ENCODE results near the gene ANKRD28. TPM values are rescaled to one million over a fixed set of nuclear protein-coding genes. Genes with fewer than 3 reads are reported as not detected.

Gene ANKRD28
- total and polyA plus RNA-seq, 2 of the 4 experiments (the other 2 are of a cell fraction) = 52.6 to 211 TPM

DNA sequence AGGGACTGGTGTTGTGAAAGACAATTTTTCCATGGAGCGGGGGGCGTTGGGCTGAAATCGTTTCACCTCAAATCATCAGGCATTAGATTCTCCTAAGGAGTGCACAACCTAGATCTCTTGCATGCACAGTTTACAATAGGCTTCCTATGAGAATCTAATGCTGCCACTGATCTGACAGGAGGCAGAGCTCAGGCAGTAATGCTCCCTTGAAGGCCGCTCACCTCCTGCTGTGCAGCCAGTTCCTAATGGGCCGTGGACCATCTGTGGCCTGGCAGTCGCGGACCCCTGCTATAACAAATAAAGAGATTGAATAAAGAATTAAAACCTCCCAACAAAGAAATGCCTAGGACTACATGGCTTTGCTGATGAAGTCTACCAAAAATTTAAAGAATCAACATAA lies 25.3 kb upstream of the ANKRD28 start:
- TF ChIP-seq, protein P1, sequence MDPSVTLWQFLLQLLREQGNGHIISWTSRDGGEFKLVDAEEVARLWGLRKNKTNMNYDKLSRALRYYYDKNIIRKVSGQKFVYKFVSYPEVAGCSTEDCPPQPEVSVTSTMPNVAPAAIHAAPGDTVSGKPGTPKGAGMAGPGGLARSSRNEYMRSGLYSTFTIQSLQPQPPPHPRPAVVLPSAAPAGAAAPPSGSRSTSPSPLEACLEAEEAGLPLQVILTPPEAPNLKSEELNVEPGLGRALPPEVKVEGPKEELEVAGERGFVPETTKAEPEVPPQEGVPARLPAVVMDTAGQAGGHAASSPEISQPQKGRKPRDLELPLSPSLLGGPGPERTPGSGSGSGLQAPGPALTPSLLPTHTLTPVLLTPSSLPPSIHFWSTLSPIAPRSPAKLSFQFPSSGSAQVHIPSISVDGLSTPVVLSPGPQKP (IDR thresholded peaks at IDR 0.05; ENCODE audit: borderline replicate concordance, low read depth, low read length) = no peak
- no peak for TF ChIP-seq BHLHE40 (IDR thresholded peaks at IDR 0.05; ENCODE audit: low read depth, low read length)
- TF ChIP-seq RCOR1 (IDR thresholded peaks at IDR 0.05; ENCODE audit: insufficient replicate concordance, low read length) = no peak
- TF ChIP-seq CEBPB (IDR thresholded peaks at IDR 0.05; ENCODE audit: low read depth, low read length) = no peak
- no peak for TF ChIP-seq SMC3 (IDR thresholded peaks at IDR 0.05; ENCODE audit: low read depth, low read length)
- TF ChIP-seq POLR2A (IDR thresholded peaks at IDR 0.05; ENCODE audit: low read depth, low read length) = no peak
- TF ChIP-seq RAD21 (IDR thresholded peaks at IDR 0.05; ENCODE audit: low read length) = no peak
- TF ChIP-seq MAZ (IDR thresholded peaks at IDR 0.05; ENCODE audit: borderline replicate concordance, low read depth, low read length) = no peak
- no peak for TF ChIP-seq NFE2L2 (IDR thresholded peaks at IDR 0.05; ENCODE audit: low read depth, low read length)
- Histone ChIP-seq H2BK5ac (ENCODE audit: low read depth, low read length, poor library complexity, severe bottlenecking) (no peak overlapping the region), H2BK15ac (ENCODE audit: low read depth, low read length) (no peak overlapping the region), H3K18ac (ENCODE audit: low read depth, low read length) (no peak overlapping the region), H2BK120ac (ENCODE audit: low read depth, low read length) (no peak overlapping the region), H2BK20ac (ENCODE audit: low read depth, low read length) (no peak overlapping the region), H3K79me1 (ENCODE audit: low read depth in 1 of 2, low read length in 2 of 2) (peaks cover 15 to 22% of the 10 kb centered on the region in 2 experiments), H4K20me1 (ENCODE audit: insufficient read depth, low read length) (no peaks in the 10 kb centered on the region), H3K9me3 (ENCODE audit: control insufficient read depth, insufficient read depth, low read length) (no peaks in the 10 kb centered on the region), H3K4me3 (ENCODE audit: insufficient read depth, low read depth, low read length) (no peak overlapping the region), H3K56ac (ENCODE audit: extremely low read depth, insufficient read depth, low read length) (no peak overlapping the region), H4K5ac (ENCODE audit: low read depth, low read length) (no peak overlapping the region), H3K14ac (replicated peaks; ENCODE audit: low read depth, low read length) (no peak overlapping the region), H3K36me3 (ENCODE audit: control insufficient read depth, insufficient read depth, low read length) (no peaks in the 10 kb centered on the region), H3K27me3 (ENCODE audit: control insufficient read depth, insufficient read depth, low read length) (no peaks in the 10 kb centered on the region), H2AFZ (replicated peaks; ENCODE audit: low read length, poor library complexity) (no peak overlapping the region), H3K27ac (ENCODE audit: insufficient read depth, low read length) (no peak overlapping the region), H3K23ac (ENCODE audit: low read depth, low read length) (no peak overlapping the region), H3K9ac (ENCODE audit: low read depth, low read length) (no peak overlapping the region), H3K4me1 (ENCODE audit: control insufficient read depth, insufficient read depth, low read length) (no peaks in the 10 kb centered on the region), H3K4ac (ENCODE audit: low read depth, low read length) (no peak overlapping the region), H2AK5ac (ENCODE audit: low read depth, low read length) (no peak overlapping the region), H3K9me1 (ENCODE audit: insufficient read depth, low read length) (no peaks in the 10 kb centered on the region; the same call in 1 of the 2 replicates), H4K91ac (ENCODE audit: insufficient read depth, low read depth, low read length) (no peak overlapping the region), H3K4me2 (ENCODE audit: low read depth, low read length) (no peak overlapping the region), H4K8ac (ENCODE audit: low read depth in 2 of 2, low read length in 2 of 2) (no peak overlapping the region), H2AK9ac (replicated peaks; ENCODE audit: low read depth, low read length, poor library complexity) (no peak overlapping the region)
- DNase-seq = no peak
- CTCF ChIA-PET = interaction anchor here (1.3 kb wide), 1 partner anchor 355 kb away, joined by 3 read pairs; no protein-coding TSS in a partner anchor
- no TSS peak for BruUV-seq (replicated peaks)
- intact Hi-C loops (cut with micrococcal nuclease) = loop anchor here (5.0 kb wide), 1 partner anchor 34 kb away; no protein-coding TSS in a partner anchor
- in situ Hi-C loops (cut with MboI; ENCODE audit: low sequenced_read_pairs) = loop anchor here (5.0 kb wide), 2 partner anchors 219 to 429 kb away; no protein-coding TSS in a partner anchor
- POLR2A ChIA-PET (ENCODE audit: unreplicated experiment) = no interaction called here
- dilution Hi-C loops (cut with HindIII; ENCODE audit: low sequenced_read_pairs, unreplicated experiment) = no loop called here
- ATAC-seq (ENCODE audit: low read depth) = no peak
- no CpG with 5 or more reads among the region's 7 CpGs for WGBS, 2 experiments (ENCODE audit: extremely low coverage in 2 of 2, insufficient read length in 1 of 2)

Measured in IMR-90 (cell line).